Osteocyte (in vitro differentiated cells): ENCODE results near the gene LRIT2. TPM values are rescaled to one million over a fixed set of nuclear protein-coding genes. Genes with fewer than 3 reads are reported as not detected.
"Not testable (repeated sequence)": the region's sequence is repeated elsewhere in the genome, so short reads cannot be mapped to it uniquely, and the experiment has no call there.

ENCODE experiments used
- DNase-seq: peaks from one replicate; pipeline ENCODE4 v3.0.0; 2021; ENCODE audit warnings: mixed read lengths; ENCODE audit not compliant: unreplicated experiment; ENCODE audit errors: extremely low spot score
- H3K27ac Mint-ChIP-seq: one replicate; pipeline ENCODE4 v1.8.0; 2021; ENCODE audit warnings: mild to moderate bottlenecking, mixed read lengths; ENCODE audit not compliant: unreplicated experiment
- H3K27me3 Mint-ChIP-seq: one replicate; pipeline ENCODE4 v1.8.0; 2021; ENCODE audit warnings: mixed read lengths; ENCODE audit not compliant: unreplicated experiment
- H3K36me3 Mint-ChIP-seq: one replicate; pipeline ENCODE4 v1.8.0; 2021; ENCODE audit warnings: mixed read lengths; ENCODE audit not compliant: unreplicated experiment
- H3K4me1 Mint-ChIP-seq: one replicate; pipeline ENCODE4 v1.8.0; 2021; ENCODE audit warnings: mixed read lengths; ENCODE audit not compliant: unreplicated experiment
- H3K4me3 Mint-ChIP-seq: one replicate; pipeline ENCODE4 v1.8.0; 2021; ENCODE audit warnings: mild to moderate bottlenecking, moderate library complexity, mixed read lengths; ENCODE audit not compliant: unreplicated experiment
- H3K9me3 Mint-ChIP-seq: one replicate; pipeline ENCODE4 v1.8.0; 2021; ENCODE audit warnings: mixed read lengths; ENCODE audit not compliant: unreplicated experiment
- CTCF ChIP-seq: fragments of 200-600 bp; sonication (generic); IDR thresholded peaks from 2 replicates; pipeline ENCODE4 v1.5.0; 2021; ENCODE audit warnings: antibody characterized with exemption, mild to moderate bottlenecking, moderate library complexity
- total RNA-seq: library from RNA; stranded (reverse); gene quantifications from 2 replicates; pipeline ENCODE4 v1.2.1, GENCODE V29; 2021

The LRIT2 gene
- total RNA-seq, 1 donor from 2014 or later, result not detected

DNA sequence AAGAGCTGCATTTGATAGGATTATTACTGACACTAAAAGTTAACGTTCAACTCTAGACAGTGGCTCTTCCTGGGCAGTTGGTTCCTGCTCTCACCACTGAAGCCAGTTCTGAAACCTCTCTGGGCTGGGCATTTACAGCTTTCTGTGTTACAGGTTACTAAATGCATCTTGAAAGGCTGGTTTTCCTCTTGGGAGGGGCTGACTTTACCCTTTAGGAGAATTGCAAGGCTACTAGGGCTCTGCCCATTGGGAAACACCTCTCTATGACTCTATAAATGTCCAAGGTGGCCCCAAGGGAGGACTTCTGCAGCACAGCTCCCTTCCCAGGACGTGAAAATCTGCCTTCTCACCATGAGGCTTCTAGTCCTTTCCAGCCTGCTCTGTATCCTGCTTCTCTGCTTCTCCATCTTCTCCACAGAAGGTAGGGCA lies 51.8 kb downstream of the LRIT2 start, which contains the start of gene GPR15LG:
GPR15LG (plus strand) TSS at position 301 of the 429 bp plus-strand sequence; CDS start at position 352, 51 bp downstream.
- H3K27ac Mint-ChIP-seq, result no peak within 1 kb of the TSS
- no peaks in the 10 kb centered on the region for H3K27me3 Mint-ChIP-seq
- no peaks in the 10 kb centered on the region for H3K36me3 Mint-ChIP-seq
- no peak within 1 kb of the TSS for H3K4me3 Mint-ChIP-seq
- DNase-seq, result peak; percentile 40
- no peaks in the 10 kb centered on the region for H3K4me1 Mint-ChIP-seq
- TF ChIP-seq CTCF, result no peak
- H3K9me3 Mint-ChIP-seq, result no peaks in the 10 kb centered on the region

DNA sequence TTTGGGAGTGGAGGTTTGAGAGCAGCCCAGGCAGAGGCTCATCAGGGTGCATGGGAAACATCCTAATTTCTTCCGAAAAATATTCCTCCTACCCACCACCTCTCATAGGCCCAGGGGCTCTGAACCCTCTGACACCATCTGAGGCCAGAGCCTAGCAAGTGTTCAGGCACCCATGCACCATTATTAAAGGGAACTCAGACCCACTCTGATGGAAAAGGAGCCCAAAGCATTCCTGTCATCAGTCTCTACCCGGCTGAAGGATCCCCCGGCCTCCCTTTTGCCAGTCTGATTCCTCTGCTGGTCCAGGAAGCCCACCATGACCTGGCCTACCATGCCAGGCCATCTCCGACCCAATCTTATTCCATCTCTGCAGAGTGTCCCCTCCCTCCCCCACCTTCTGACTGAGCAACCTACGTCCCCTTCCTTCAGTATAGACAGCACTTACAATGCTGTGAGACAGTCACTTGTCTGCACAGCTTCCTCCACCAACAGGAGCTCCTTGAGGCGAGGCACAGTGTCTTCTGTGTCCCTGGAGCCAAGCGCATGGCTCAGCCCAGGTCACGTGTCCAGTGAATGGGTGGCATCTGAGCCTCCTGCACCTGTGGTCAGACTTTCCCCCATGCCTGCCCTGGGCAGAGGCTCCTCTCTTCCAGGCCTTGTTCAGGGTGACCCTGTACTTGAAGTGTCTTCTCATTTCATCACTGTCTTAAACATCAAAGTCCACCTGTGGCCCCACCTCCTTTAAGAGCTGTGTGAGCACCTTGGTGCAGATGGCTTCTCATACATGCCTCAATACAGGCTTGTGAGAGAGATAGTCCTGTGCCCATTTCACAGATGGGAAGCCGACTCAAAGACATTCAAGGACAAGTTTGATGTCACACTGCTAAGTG lies 52.6 kb downstream of the LRIT2 start:
- Mint-ChIP-seq H3K27me3 (no peaks in the 10 kb centered on the region), H3K4me1 (no peaks in the 10 kb centered on the region), H3K4me3 (no peak overlapping the region), H3K9me3 (no peaks in the 10 kb centered on the region), H3K27ac (no peak overlapping the region), H3K36me3 (no peaks in the 10 kb centered on the region)
- TF ChIP-seq CTCF, result no peak
- peak; percentile 60 for DNase-seq

GRCh38 chr10:84171700-84172466 lies 53.5 kb downstream of the LRIT2 start:
- H3K4me3 Mint-ChIP-seq, H3K27ac Mint-ChIP-seq, H3K4me1 Mint-ChIP-seq, H3K36me3 Mint-ChIP-seq, H3K9me3 Mint-ChIP-seq, H3K27me3 Mint-ChIP-seq: not testable (repeated sequence)
- peak; percentile 76 for DNase-seq

GRCh38 chr10:84171237-84171636 lies 54.1 kb downstream of the LRIT2 start:
- H3K27me3 Mint-ChIP-seq, H3K9me3 Mint-ChIP-seq, H3K36me3 Mint-ChIP-seq, H3K4me1 Mint-ChIP-seq, H3K27ac Mint-ChIP-seq, H3K4me3 Mint-ChIP-seq: not testable (repeated sequence)
- DNase-seq, result peak; percentile 8

Other genes starting within 250 kb of the LRIT2 start
- 105 and 106 TPM in 2 replicates for gene GHITM, start 86.0 kb downstream of the LRIT2 start, total RNA-seq
- not detected in 2 replicates for gene GPR15LG, start 51.7 kb downstream of the LRIT2 start, total RNA-seq
- 0.24 TPM in 1 of 2 replicates, not detected in the other for gene CDHR1, start 31.0 kb downstream of the LRIT2 start, total RNA-seq
- not detected in 2 replicates for gene LRIT1, start 16.0 kb upstream of the LRIT2 start, total RNA-seq
- not detected in 2 replicates for gene RGR, start 19.5 kb upstream of the LRIT2 start, total RNA-seq
- gene CCSER2, start 103.0 kb upstream of the LRIT2 start, total RNA-seq, result 66.8 and 70.3 TPM in 2 replicates